ENCODE results near the gene HPSE. TPM values are rescaled to one million over a fixed set of nuclear protein-coding genes. Genes with fewer than 3 reads are reported as not detected.
A peak's percentile ranks its signal among the peaks of the same experiment; 100 is the strongest.

Gene HPSE
- total RNA-seq, result 1 to 10 TPM in 1 of 4 donors, under 1 TPM in 3; 0.42 to 1.5 (median 0.88) TPM

DNA sequence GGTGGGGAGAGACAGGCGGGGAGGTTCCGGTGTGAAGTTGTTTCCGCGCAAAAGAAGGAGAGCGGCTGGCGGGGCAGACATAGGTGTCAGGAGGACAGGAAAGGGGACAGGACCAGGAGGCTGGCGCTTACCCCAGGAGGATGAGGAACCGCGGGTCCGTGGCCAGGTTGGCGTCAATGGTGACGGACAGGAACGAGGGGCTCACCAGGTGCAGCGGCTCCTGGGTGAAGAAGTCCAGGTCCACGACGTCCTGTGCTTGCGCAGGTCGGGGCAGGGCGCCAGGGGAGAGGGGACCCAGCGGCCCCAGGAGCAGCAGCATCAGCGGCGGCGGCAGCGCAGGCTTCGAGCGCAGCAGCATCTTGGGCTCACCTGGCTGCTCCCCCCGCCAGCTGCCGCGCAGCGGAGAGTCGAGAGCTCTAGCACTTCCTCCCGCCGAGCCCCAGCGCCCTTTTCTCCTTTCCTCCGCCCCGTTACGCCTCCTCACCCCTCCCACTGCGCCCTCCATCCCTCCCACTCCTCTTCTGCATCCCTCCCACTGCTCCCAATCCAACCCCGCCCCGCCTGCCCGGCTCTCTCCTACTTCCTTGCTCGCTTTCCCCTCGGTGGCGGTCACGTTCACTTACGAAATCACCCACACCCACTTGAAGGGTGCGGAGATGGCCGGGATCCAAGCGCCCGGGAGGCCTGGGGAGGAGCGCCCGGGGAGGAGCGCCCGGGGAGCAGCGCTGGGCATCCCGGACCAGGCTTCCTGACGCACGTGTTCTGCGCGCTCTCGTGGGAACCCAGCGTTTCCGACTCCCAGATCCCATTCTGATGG, at the start of gene HPSE:
Gene HPSE (minus strand): TSS at position 424 of the 817 bp plus-strand sequence. CDS start 66 bp downstream, at position 358.
- H3K4me1 ChIP-seq, result peaks cover 7 to 18% (median 15%) of the 10 kb centered on the region in 4 donors
- no peak for TF ChIP-seq EP300 (IDR thresholded peaks at IDR 0.05)
- TF ChIP-seq POLR2A (IDR thresholded peaks at IDR 0.05; ENCODE audit: low read depth), result no peak
- TF ChIP-seq POLR2AphosphoS5 (IDR thresholded peaks at IDR 0.05), result peak in 1 of 2 donors; percentile 11
- peaks cover 0 to 17% (median 5%) of the 10 kb centered on the region in 4 donors for H3K9me3 ChIP-seq
- H3K27me3 ChIP-seq, result peaks cover 0 to 66% (median 0%) of the 10 kb centered on the region in 4 donors
- no peak within 1 kb of the TSS for H3K27ac ChIP-seq (replicated peaks in 1 of 4)
- H3K4me3 ChIP-seq, result peak within 1 kb of the TSS; percentile 48 to 60 (median 52)
- WGBS, result under 1% methylated on average over 56 of the region's 63 CpGs
- DNase-seq (ENCODE audit: extremely low spot score), result peak; percentile 92
- intact Hi-C loops (cut with DNase I), result no loop called here
- no peaks in the 10 kb centered on the region for H3K36me3 ChIP-seq

DNA sequence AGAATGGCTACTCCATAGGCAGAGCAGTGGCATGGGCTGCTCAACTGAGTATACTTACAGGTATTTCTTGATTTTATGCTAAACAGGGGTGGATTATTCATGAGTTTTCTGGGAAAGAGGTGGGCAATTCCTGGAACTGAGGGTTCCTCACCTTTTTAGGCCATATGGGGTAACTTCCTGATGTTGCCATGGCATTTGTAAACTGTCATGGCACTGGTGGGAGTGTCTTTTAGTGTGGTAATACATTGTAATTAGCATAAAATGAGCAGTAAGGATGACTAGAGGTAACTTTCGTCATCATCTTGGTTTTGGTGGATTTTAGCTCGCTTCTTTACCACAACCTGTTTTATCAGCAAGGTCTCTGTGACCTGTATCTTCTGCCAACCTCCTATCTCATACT, 48.2 kb upstream of the HPSE start:
- 85% methylated on average over 2 of the region's 2 CpGs for WGBS
- Histone ChIP-seq H3K4me3 (no peak overlapping the region), H3K27me3 (no peaks in the 10 kb centered on the region), H3K27ac (replicated peaks in 1 of 4) (no peak overlapping the region), H3K36me3 (no peaks in the 10 kb centered on the region), H3K9me3 (no peaks in the 10 kb centered on the region), H3K4me1 (no peaks in the 10 kb centered on the region)
- TF ChIP-seq POLR2A (IDR thresholded peaks at IDR 0.05; ENCODE audit: low read depth) (no peak), EP300 (IDR thresholded peaks at IDR 0.05) (no peak), POLR2AphosphoS5 (IDR thresholded peaks at IDR 0.05) (no peak)
- TF ChIP-seq, protein P1, sequence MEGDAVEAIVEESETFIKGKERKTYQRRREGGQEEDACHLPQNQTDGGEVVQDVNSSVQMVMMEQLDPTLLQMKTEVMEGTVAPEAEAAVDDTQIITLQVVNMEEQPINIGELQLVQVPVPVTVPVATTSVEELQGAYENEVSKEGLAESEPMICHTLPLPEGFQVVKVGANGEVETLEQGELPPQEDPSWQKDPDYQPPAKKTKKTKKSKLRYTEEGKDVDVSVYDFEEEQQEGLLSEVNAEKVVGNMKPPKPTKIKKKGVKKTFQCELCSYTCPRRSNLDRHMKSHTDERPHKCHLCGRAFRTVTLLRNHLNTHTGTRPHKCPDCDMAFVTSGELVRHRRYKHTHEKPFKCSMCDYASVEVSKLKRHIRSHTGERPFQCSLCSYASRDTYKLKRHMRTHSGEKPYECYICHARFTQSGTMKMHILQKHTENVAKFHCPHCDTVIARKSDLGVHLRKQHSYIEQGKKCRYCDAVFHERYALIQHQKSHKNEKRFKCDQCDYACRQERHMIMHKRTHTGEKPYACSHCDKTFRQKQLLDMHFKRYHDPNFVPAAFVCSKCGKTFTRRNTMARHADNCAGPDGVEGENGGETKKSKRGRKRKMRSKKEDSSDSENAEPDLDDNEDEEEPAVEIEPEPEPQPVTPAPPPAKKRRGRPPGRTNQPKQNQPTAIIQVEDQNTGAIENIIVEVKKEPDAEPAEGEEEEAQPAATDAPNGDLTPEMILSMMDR (IDR thresholded peaks at IDR 0.05), result no peak
- DNase-seq (ENCODE audit: extremely low spot score), result no peak
- intact Hi-C loops (cut with DNase I), result no loop called here

DNA sequence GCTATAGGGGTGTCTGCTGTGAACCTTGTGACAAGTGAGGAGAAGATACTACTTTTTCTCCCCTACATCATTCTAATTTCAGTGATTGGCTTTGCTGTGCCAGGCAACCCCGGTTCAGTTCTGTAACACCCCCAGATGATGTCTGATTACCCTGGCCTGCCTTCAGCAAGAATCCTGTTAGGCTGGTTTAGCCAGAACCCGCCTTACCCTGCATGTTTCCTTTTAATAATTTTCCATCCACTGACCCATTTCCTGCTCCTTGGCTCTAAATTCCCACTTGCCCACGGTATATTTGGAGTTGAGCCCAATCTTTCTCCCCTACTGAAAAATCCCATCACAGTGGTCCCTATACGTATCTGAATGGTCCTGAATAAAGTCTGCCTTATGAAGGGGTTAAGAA, 46.5 kb upstream of the HPSE start:
- H3K4me3 ChIP-seq, result no peak overlapping the region
- no peak for DNase-seq (ENCODE audit: extremely low spot score)
- TF ChIP-seq EP300 (IDR thresholded peaks at IDR 0.05) (no peak), POLR2AphosphoS5 (IDR thresholded peaks at IDR 0.05) (no peak), POLR2A (IDR thresholded peaks at IDR 0.05; ENCODE audit: low read depth) (no peak)
- TF ChIP-seq, protein P1 (IDR thresholded peaks at IDR 0.05), result no peak
- H3K27me3 ChIP-seq, result no peaks in the 10 kb centered on the region
- H3K9me3 ChIP-seq, result no peaks in the 10 kb centered on the region
- no peak overlapping the region for H3K27ac ChIP-seq (replicated peaks in 1 of 4)
- 73% methylated on average over 4 of the region's 4 CpGs for WGBS
- H3K4me1 ChIP-seq, result no peaks in the 10 kb centered on the region
- no peaks in the 10 kb centered on the region for H3K36me3 ChIP-seq
- intact Hi-C loops (cut with DNase I), result no loop called here

DNA sequence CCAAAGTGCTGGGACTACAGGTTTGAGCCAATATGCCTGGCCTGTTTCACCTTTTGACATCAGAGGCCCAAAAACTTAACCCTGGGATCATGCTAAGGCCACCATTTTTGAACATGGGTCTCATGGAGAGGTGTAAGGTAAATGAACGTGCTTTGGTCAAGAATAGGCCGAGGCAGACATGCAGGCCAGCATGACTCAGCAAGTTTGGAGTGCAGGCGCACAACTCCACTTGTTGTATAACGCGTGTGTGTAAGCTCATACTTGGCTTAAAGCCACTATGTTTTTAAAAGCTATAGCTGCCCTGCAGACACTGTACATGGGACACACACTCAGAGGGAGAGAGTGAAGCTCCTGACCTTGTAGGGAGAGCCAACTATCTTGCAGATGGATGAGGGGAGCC, 43.8 kb upstream of the HPSE start:
- TF ChIP-seq, protein P1 (IDR thresholded peaks at IDR 0.05), result no peak
- TF ChIP-seq EP300 (IDR thresholded peaks at IDR 0.05) (no peak), POLR2A (IDR thresholded peaks at IDR 0.05; ENCODE audit: low read depth) (no peak), POLR2AphosphoS5 (IDR thresholded peaks at IDR 0.05) (no peak)
- DNase-seq (ENCODE audit: extremely low spot score), result no peak
- H3K4me1 ChIP-seq, result no peaks in the 10 kb centered on the region
- no peaks in the 10 kb centered on the region for H3K9me3 ChIP-seq
- WGBS, result 88% methylated on average over 5 of the region's 5 CpGs
- H3K4me3 ChIP-seq, result no peak overlapping the region
- intact Hi-C loops (cut with DNase I), result no loop called here
- H3K36me3 ChIP-seq, result no peaks in the 10 kb centered on the region
- H3K27me3 ChIP-seq, result no peaks in the 10 kb centered on the region
- H3K27ac ChIP-seq (replicated peaks in 1 of 4), result no peak overlapping the region

DNA sequence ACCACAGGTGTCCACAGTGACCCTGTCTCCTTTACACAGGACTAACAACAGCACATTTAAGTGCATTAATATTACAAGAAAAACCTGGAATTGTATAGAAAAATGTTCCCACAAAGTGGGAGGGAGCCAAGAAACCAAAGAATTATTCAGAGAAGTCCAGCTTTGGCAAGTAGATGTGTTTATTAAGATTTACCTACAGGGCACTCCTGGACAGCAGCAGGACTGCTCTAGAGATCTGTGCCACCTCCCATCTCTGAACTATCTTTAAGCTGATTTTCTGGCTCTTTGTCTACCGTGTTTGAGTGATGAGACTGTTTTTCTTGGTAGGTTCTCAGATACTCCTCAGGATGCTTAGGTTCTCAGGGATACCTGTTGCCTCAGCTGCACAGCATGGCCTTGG, 38.3 kb upstream of the HPSE start:
- 67% methylated on average over 1 of the region's 1 CpG for WGBS
- intact Hi-C loops (cut with DNase I), result no loop called here
- no peak overlapping the region for H3K4me3 ChIP-seq
- H3K9me3 ChIP-seq, result no peaks in the 10 kb centered on the region
- no peaks in the 10 kb centered on the region for H3K4me1 ChIP-seq
- TF ChIP-seq POLR2A (IDR thresholded peaks at IDR 0.05; ENCODE audit: low read depth) (no peak), EP300 (IDR thresholded peaks at IDR 0.05) (no peak)
- TF ChIP-seq, protein P1 (IDR thresholded peaks at IDR 0.05), result no peak
- no peaks in the 10 kb centered on the region for H3K27me3 ChIP-seq
- H3K36me3 ChIP-seq, result no peaks in the 10 kb centered on the region
- DNase-seq (ENCODE audit: extremely low spot score), result no peak
- no peak overlapping the region for H3K27ac ChIP-seq (replicated peaks in 1 of 4)
